Bronchial epithelial cell (primary cell): Measurements from ENCODE around the gene MYH11. TPM values are rescaled to one million over a fixed set of nuclear protein-coding genes. Genes with fewer than 3 reads are reported as not detected.
"Not testable (repeated sequence)": the region's sequence is repeated elsewhere in the genome, so short reads cannot be mapped to it uniquely, and the experiment has no call there.

ENCODE experiments used
- DNase-seq: peaks from one replicate; pipeline ENCODE4 v3.0.0-alpha.2; 2010; ENCODE audit warnings: low read depth
- FAIRE-seq: peaks from 2 replicates; lab custom pipeline; 2011; peaks lifted over from hg19 to GRCh38; lab: Jason Lieb, UNC
- H3K27me3 ChIP-seq: 2 replicates; pipeline ENCODE4 v1.5.1; 2011; ENCODE audit warnings: low read length; ENCODE audit not compliant: control insufficient read depth, insufficient read depth
- H3K36me3 ChIP-seq: 2 replicates; pipeline ENCODE4 v1.5.1; 2011; ENCODE audit warnings: low read length; ENCODE audit not compliant: control insufficient read depth, insufficient read depth
- H3K4me3 ChIP-seq: 2 replicates; pipeline ENCODE4 v1.5.1; 2011; ENCODE audit warnings: mild to moderate bottlenecking, low read depth, low read length, control low read depth
- total RNA-seq: library from RNA; depleted of rRNA; stranded (reverse); fragments of >200 nt; gene quantifications from 2 replicates; pipeline ENCODE4 v1.2.1, GENCODE V29; 2014
- TF ChIP-seq, protein P1 (sequence below): IDR thresholded peaks from 2 replicates; pipeline ENCODE4 v1.5.1; 2011; ENCODE audit warnings: mild to moderate bottlenecking, moderate library complexity, low read length, control low read depth, inconsistent platforms; ENCODE audit not compliant: insufficient read depth, severe bottlenecking

Gene MYH11
- total RNA-seq, 1 donor from 2014 or later, result under 0.01 TPM

DNA sequence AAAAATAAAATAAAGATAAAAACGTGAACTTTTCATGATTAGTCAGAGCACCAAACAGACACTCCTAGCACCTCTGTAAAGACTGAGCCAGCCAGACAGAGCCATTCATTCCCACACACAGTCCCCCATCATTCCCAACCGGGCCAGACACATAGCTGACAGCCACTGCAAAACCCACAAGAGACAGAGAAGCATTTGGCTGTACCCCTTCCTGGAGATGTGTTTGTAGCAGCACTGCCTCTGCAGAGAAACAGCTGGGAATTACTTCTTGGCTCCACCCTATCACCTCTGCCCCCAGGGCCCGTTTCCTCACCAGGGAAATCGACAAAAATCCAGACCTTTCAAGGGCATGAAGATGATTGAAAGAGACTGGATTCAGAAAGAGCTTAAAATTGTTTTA, 46.4 kb downstream of the MYH11 start:
- FAIRE-seq, result no peak

DNA sequence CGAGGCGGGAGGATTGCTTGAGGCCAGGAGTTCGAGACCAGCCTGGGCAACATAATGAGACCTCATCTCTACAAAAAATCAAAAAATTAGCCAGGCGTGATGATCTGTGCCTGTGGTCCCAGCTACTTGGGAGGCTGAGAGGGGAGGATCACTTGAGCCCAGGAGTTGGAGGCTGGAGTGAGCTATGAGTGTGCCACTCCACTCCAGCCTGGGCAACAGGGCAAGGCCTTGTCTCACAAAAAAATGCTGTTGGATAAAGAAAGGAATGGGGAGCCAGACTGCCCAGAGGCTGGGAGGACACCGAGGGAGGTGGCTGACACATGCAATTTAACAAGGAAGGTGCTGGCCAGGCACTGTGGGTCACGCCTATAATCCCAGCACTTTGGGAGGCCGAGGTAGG, 47.5 kb downstream of the MYH11 start:
- not testable (repeated sequence) for DNase-seq

More for the DNA sequence above, 46.4 kb downstream of the MYH11 start:
- H3K27me3 ChIP-seq, result peaks cover 7% of the 10 kb centered on the region
- TF ChIP-seq, protein P1, sequence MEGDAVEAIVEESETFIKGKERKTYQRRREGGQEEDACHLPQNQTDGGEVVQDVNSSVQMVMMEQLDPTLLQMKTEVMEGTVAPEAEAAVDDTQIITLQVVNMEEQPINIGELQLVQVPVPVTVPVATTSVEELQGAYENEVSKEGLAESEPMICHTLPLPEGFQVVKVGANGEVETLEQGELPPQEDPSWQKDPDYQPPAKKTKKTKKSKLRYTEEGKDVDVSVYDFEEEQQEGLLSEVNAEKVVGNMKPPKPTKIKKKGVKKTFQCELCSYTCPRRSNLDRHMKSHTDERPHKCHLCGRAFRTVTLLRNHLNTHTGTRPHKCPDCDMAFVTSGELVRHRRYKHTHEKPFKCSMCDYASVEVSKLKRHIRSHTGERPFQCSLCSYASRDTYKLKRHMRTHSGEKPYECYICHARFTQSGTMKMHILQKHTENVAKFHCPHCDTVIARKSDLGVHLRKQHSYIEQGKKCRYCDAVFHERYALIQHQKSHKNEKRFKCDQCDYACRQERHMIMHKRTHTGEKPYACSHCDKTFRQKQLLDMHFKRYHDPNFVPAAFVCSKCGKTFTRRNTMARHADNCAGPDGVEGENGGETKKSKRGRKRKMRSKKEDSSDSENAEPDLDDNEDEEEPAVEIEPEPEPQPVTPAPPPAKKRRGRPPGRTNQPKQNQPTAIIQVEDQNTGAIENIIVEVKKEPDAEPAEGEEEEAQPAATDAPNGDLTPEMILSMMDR, result no peak
- H3K4me3 ChIP-seq, result no peak overlapping the region
- no peak for DNase-seq
- no peaks in the 10 kb centered on the region for H3K36me3 ChIP-seq

DNA sequence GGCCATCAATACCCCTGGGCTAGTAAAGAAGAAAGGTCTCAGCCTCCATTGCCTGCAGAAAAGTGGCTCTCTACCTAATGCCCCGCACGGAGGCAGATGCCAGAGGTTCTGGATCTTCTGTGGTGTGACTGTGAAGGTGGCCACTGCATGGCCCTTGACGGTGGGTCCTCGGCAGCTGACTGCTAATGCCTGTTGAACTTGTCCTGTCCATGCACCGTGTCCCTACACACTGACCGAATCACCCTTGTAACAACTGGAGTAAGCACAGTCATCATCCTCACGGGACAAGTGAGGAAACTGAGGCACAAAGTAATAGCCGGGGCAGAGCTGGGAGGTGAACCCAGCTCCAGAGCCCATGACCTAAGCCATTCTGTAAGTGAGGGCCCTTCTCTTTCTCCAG, 48.8 kb downstream of the MYH11 start:
- Histone ChIP-seq H3K27me3 (peaks cover 7% of the 10 kb centered on the region), H3K36me3 (no peaks in the 10 kb centered on the region), H3K4me3 (no peak overlapping the region)
- FAIRE-seq (no peak), DNase-seq (no peak)
- TF ChIP-seq, protein P1, result no peak

More for the DNA sequence above, 47.5 kb downstream of the MYH11 start:
- not testable (repeated sequence) for FAIRE-seq, H3K27me3 ChIP-seq, H3K36me3 ChIP-seq, H3K4me3 ChIP-seq

DNA sequence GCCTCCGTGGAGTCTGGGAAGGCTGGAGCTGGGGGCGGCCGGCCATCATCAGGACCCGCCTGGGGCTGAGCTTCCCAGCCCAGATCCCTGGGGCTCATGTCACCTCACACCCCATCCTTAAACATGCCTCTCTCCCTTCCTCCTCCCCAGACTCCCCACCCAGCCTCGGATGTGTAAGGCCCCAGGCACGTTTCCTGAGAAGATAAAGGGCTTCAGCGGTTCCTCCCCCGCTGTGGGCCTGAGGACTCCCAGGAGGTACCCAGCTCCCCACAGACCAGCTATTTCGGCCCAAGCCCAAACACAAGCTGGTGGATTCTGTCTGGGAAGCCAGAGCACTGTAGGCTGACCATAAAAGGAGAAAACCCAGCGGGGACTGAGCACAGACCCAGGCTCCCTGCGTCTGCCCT, 49.2 kb downstream of the MYH11 start:
- TF ChIP-seq, protein P1, result no peak
- FAIRE-seq (no peak), DNase-seq (no peak)
- H3K4me3 ChIP-seq, result no peak overlapping the region
- H3K36me3 ChIP-seq, result no peaks in the 10 kb centered on the region
- H3K27me3 ChIP-seq, result peaks cover 7% of the 10 kb centered on the region

DNA sequence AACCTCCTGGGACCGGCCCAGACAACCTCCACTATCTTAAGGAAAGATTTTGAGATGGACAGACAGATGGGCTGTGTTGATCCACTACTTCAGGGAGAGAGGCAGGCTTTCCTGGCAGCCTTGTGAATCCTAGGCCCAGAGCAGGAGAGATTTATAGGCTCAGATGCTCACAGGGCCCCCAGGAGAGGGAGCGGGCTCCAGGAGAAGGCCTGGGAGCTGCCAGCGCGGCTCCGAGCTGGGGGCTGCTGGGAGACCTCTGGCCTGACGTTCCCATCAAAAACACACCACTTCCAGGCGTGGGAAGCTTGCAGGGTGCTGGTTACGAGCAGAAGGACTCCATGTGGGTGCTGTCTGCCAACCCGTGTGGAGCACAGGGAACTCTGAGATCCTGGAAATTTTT, 53.2 kb downstream of the MYH11 start:
- Histone ChIP-seq H3K27me3 (peaks cover 2% of the 10 kb centered on the region), H3K36me3 (no peaks in the 10 kb centered on the region), H3K4me3 (no peak overlapping the region)
- DNase-seq, result no peak
- TF ChIP-seq, protein P1, result no peak
- no peak for FAIRE-seq

DNA sequence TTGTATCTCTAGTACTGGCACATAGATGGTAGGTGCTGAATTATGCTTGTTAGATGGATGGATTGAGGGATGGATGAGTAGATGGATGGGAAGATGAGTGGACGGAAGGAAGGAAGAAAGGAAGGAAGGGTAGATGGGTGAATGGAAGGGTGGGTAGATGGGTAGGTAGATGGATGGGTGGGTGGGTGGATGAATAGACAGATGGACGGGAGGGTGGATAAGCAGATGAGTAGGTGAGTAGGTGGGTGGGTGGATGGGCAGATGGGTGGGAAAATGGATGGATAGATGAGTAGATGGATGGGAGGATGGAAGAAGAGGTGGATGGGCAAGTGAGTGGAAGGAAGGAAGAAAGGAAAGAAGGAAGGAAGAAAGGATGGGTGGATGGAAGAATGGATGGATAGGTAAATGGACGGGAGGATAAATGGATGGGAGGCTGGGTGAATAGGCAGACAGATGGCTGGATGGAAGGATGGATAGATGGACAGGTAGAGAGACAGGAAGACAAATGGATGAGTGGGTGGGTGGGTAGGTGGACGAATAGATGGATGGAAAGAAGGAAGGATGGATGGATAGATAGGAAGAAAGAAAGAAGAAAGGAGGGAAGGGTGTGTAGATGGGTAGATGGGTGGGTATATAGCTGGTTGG, 56.9 kb downstream of the MYH11 start:
- TF ChIP-seq, protein P1, result no peak
- FAIRE-seq (no peak), DNase-seq (no peak)
- Histone ChIP-seq H3K27me3 (no peaks in the 10 kb centered on the region), H3K36me3 (no peaks in the 10 kb centered on the region), H3K4me3 (no peak overlapping the region)
